GM18870 (cell line): Measurements from ENCODE around the gene SHISA3.

Source experiments
- ATAC-seq: cut with Tn5 transposase; IDR thresholded peaks from one replicate; pipeline ENCODE4 v1.9.1; 2021; ENCODE audit warnings: moderate library complexity; ENCODE audit not compliant: unreplicated experiment

The SHISA3 gene

DNA sequence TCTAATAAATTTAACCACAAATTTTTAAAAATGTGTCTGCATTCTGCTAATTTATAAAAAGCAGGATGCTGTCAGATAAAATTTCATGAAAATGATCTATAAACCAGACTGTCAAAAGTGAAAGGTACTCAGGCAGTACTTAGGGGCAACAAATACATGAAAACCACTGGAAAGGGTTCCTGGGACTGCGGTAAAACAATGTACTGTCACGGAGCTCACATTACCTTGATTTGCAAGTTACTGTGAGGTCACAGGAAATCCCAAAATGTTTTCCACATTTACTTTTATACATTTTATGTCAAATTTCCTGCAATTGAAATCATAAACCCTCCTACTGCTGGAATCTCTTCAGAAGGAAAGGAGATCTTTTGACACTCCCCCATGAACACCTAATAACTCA is 45.3 kb downstream of the SHISA3 start:
- ATAC-seq: no peak

DNA sequence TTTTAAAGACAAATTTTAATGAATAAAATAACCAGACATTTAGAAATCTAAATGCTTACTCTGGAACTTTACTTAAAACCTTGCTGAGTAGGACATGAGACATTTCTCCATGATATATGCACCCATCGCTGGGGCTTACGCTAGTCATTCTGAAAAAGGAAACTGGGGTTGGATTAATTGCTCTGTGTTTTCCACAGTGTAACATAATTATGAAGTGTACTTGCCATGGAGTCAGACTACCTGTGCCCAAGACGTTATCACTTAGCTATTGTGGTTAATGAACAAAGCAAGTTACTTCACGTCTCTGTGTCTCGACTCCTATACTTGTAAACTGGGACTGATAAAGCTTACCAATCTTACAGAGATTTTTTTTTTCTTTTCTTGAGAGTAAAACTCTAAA is 47.8 kb downstream of the SHISA3 start:
- no peak for ATAC-seq

DNA sequence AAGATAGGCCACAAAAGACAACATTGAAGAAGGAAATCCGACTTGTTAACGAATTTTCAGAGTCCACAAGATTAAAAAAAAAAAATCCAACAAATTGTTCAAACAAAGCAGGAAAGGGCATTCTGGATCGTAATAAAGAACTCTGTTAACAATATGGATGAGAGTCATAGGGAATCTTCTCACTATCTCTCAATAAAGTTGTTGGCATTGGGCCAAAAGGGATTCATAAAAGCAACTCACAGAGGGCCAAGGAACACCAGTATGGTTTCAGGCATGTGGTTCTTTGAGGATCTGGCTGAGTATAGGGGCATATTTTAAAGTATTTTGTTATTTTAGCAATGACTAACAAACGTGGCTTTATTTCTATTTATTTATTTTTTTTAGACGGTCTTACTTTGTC is 49.5 kb downstream of the SHISA3 start:
- no peak for ATAC-seq
